ENCODE measurements around the gene GIGYF2.

- TF ChIP-seq ZNF70 (CRISPR knock-in tag; IDR thresholded peaks at IDR 0.05) = no peak
- TF ChIP-seq TCF4 (CRISPR knock-in tag; IDR thresholded peaks at IDR 0.05; ENCODE audit: borderline replicate concordance) = no peak
- TF ChIP-seq CSDC2 (CRISPR knock-in tag; IDR thresholded peaks at IDR 0.05) = no peak
- TF ChIP-seq ARNTL (CRISPR knock-in tag; IDR thresholded peaks at IDR 0.05; ENCODE audit: borderline replicate concordance, low read depth) = no peak
- TF ChIP-seq CREB5 (CRISPR knock-in tag; IDR thresholded peaks at IDR 0.05; ENCODE audit: low read depth) = no peak
- TF ChIP-seq ISL1 (CRISPR knock-in tag; IDR thresholded peaks at IDR 0.05) = no peak
- TF ChIP-seq PATZ1 (CRISPR knock-in tag; IDR thresholded peaks at IDR 0.05; ENCODE audit: borderline replicate concordance) = no peak
Observed at GRCh38 chr2:232886176-232886575, 189.0 kb downstream of the GIGYF2 start.

Data from SK-N-SH treated with all-trans-retinoic acid at 6 μM for 48 hours (cell line).